CD8-positive, alpha-beta memory T cell (primary cell): Measurements from ENCODE around the gene KCNK5. TPM values are rescaled to one million over a fixed set of nuclear protein-coding genes. Genes with fewer than 3 reads are reported as not detected.
A peak's percentile ranks its signal among the peaks of the same experiment; 100 is the strongest.

Experiments
- CTCF ChIA-PET: fragments of 350-600 bp; sonication (Branson Sonifier 250); formaldehyde crosslinking; loops from one replicate; lab custom pipeline; 2021; ENCODE audit warnings: antibody characterized with exemption; lab: Charles Lee
- POLR2A ChIA-PET: fragments of 350-600 bp; sonication (Branson Sonifier 250); formaldehyde crosslinking; loops from one replicate; lab custom pipeline; 2021; ENCODE audit warnings: antibody characterized with exemption; lab: Charles Lee
- DNase-seq, 5 donors: peaks; one replicate each; pipeline versions ENCODE4 v3.0.0 to v3.0.0-alpha.2; 2020 to 2022; ENCODE audit warnings: mixed read lengths in 1 of 5
- H3K27ac ChIP-seq: one replicate; pipeline ENCODE4 v1.7.0; 2013; ENCODE audit warnings: low read depth, mild to moderate bottlenecking, low read length, moderate library complexity
- H3K27me3 ChIP-seq: 2 replicates; pipeline ENCODE4 v1.7.0; 2013; ENCODE audit warnings: low read length, mild to moderate bottlenecking; ENCODE audit not compliant: insufficient read depth, poor library complexity, severe bottlenecking
- H3K36me3 ChIP-seq: 2 replicates; pipeline ENCODE4 v1.7.0; 2013; ENCODE audit warnings: mild to moderate bottlenecking, low read length, moderate library complexity; ENCODE audit not compliant: insufficient read depth
- H3K4me1 ChIP-seq: 2 replicates; pipeline ENCODE4 v1.7.0; 2013; ENCODE audit warnings: mild to moderate bottlenecking, low read length, moderate library complexity; ENCODE audit not compliant: insufficient read depth
- H3K4me3 ChIP-seq: 2 replicates; pipeline ENCODE4 v1.7.0; 2013; ENCODE audit warnings: mild to moderate bottlenecking, low read length
- H3K9me3 ChIP-seq: 2 replicates; pipeline ENCODE4 v1.7.0; 2013; ENCODE audit warnings: mild to moderate bottlenecking, low read length
- H3K27ac Mint-ChIP-seq, 8 donors: one replicate each; pipeline ENCODE4 v1.8.0; 2020 to 2021; ENCODE audit warnings: mixed read lengths in 8 of 8, mild to moderate bottlenecking in 6 of 8, inconsistent platforms in 3 of 8, moderate library complexity in 3 of 8
- H3K27me3 Mint-ChIP-seq, 2 donors: one replicate each; pipeline ENCODE4 v1.8.0; 2020 to 2021; ENCODE audit warnings: mixed read lengths in 2 of 2, mild to moderate bottlenecking in 1 of 2, moderate library complexity in 1 of 2
- H3K36me3 Mint-ChIP-seq, 3 donors: one replicate each; pipeline ENCODE4 v1.8.0; 2020 to 2021; ENCODE audit warnings: mixed read lengths in 3 of 3, inconsistent platforms in 1 of 3, mild to moderate bottlenecking in 1 of 3
- H3K4me1 Mint-ChIP-seq, 3 donors: one replicate each; pipeline ENCODE4 v1.8.0; 2020 to 2021; ENCODE audit warnings: mixed read lengths in 3 of 3, inconsistent platforms in 1 of 3, mild to moderate bottlenecking in 1 of 3
- H3K4me3 Mint-ChIP-seq, 7 donors: one replicate each; pipeline ENCODE4 v1.8.0; 2020 to 2021; ENCODE audit warnings: mixed read lengths in 7 of 7, mild to moderate bottlenecking in 6 of 7, moderate library complexity in 4 of 7, inconsistent platforms in 2 of 7
- H3K9me3 Mint-ChIP-seq, 5 donors: one replicate each; pipeline ENCODE4 v1.8.0; 2020 to 2022; ENCODE audit warnings: mixed read lengths in 5 of 5, mild to moderate bottlenecking in 3 of 5, moderate library complexity in 2 of 5, inconsistent platforms in 1 of 5
- polyA plus RNA-seq: library from polyadenylated mRNA; unstranded; fragments of 300-500 nt; fragmentation: Illumina TruSeq; gene quantifications from one replicate; pipeline ENCODE4 v1.2.3, GENCODE V29; 2021
- total RNA-seq, 2 experiments: library from RNA; stranded (reverse); gene quantifications; one replicate each; pipeline ENCODE4 v1.2.3, GENCODE V29; 2021

Gene KCNK5
- total and polyA plus RNA-seq, 3 experiments from 2014 or later = 0.97 to 28.4 (median 27.6) TPM

GRCh38 chr6:39221115-39221514 is 8.2 kb downstream of the KCNK5 start:
- Histone ChIP-seq H3K4me1 (peaks cover 5% of the 10 kb centered on the region), H3K36me3 (no peaks in the 10 kb centered on the region), H3K4me3 (no peak overlapping the region), H3K27me3 (no peaks in the 10 kb centered on the region), H3K9me3 (no peaks in the 10 kb centered on the region), H3K27ac (peak overlapping the region; percentile 57)
- peak overlapping the region in 1 of 8 donors; percentile 31 for H3K27ac Mint-ChIP-seq
- ChIA-PET CTCF (no interaction called here), POLR2A (no interaction called here)
- H3K27me3 Mint-ChIP-seq = peaks cover 0 to 3% of the 10 kb centered on the region in 2 donors
- peaks cover 34 to 62% (median 46%) of the 10 kb centered on the region in 3 donors for H3K4me1 Mint-ChIP-seq
- peak overlapping the region in 1 of 7 donors; percentile 55 for H3K4me3 Mint-ChIP-seq
- no peak for DNase-seq
- no peaks in the 10 kb centered on the region for H3K9me3 Mint-ChIP-seq
- no peaks in the 10 kb centered on the region for H3K36me3 Mint-ChIP-seq

- H3K36me3 Mint-ChIP-seq = no peaks in the 10 kb centered on the region
- no peaks in the 10 kb centered on the region for H3K27me3 ChIP-seq
- no peaks in the 10 kb centered on the region for H3K36me3 ChIP-seq
- POLR2A ChIA-PET = interaction anchor here (0.7 kb wide), 1 partner anchor 18 kb away, joined by 4 read pairs; no protein-coding TSS in a partner anchor
- H3K9me3 ChIP-seq = no peaks in the 10 kb centered on the region
- peak overlapping the region in 4 of 8 donors; percentile 17 to 83 (median 43) for H3K27ac Mint-ChIP-seq
- CTCF ChIA-PET = interaction anchor here (1.5 to 2.6 kb wide), 2 partner anchors 10 to 84 kb away, joined by 3 to 9 read pairs; partner anchors contain the start of gene KCNK5
- H3K27ac ChIP-seq = no peak overlapping the region
- no peak for DNase-seq
- peaks cover 25 to 60% (median 40%) of the 10 kb centered on the region in 3 donors for H3K4me1 Mint-ChIP-seq
- H3K4me3 ChIP-seq = no peak overlapping the region
- peak overlapping the region in 1 of 7 donors; percentile 21 for H3K4me3 Mint-ChIP-seq
- H3K27me3 Mint-ChIP-seq = peaks cover 0 to 3% of the 10 kb centered on the region in 2 donors
- H3K4me1 ChIP-seq = peaks cover 4% of the 10 kb centered on the region
- H3K9me3 Mint-ChIP-seq = no peaks in the 10 kb centered on the region
Observed at GRCh38 chr6:39218868-39219567, 10.3 kb downstream of the KCNK5 start.

GRCh38 chr6:39217177-39217864 is 12.0 kb downstream of the KCNK5 start:
- no peaks in the 10 kb centered on the region for H3K36me3 Mint-ChIP-seq
- DNase-seq = no peak
- CTCF ChIA-PET = interaction anchor here (1.1 to 2.6 kb wide), 3 partner anchors 12 to 85 kb away, joined by 3 to 10 read pairs (median 9); partner anchors contain the start of gene KCNK5
- Histone ChIP-seq H3K4me1 (peaks cover 4% of the 10 kb centered on the region), H3K4me3 (no peak overlapping the region), H3K27ac (no peak overlapping the region), H3K36me3 (no peaks in the 10 kb centered on the region), H3K27me3 (no peaks in the 10 kb centered on the region), H3K9me3 (no peaks in the 10 kb centered on the region)
- peak overlapping the region in 1 of 8 donors; percentile 42 for H3K27ac Mint-ChIP-seq
- POLR2A ChIA-PET = no interaction called here
- peaks cover 18 to 45% (median 27%) of the 10 kb centered on the region in 3 donors for H3K4me1 Mint-ChIP-seq
- H3K27me3 Mint-ChIP-seq = peaks cover 0 to 2% of the 10 kb centered on the region in 2 donors
- H3K4me3 Mint-ChIP-seq = peak overlapping the region in 1 of 7 donors; percentile 36
- H3K9me3 Mint-ChIP-seq = no peaks in the 10 kb centered on the region

- Histone ChIP-seq H3K4me1 (peaks cover 4% of the 10 kb centered on the region), H3K36me3 (no peaks in the 10 kb centered on the region), H3K27me3 (no peaks in the 10 kb centered on the region), H3K4me3 (no peak overlapping the region), H3K9me3 (no peaks in the 10 kb centered on the region), H3K27ac (no peak overlapping the region)
- Mint-ChIP-seq H3K27ac (peak overlapping the region in 2 of 8 donors; percentile 10 to 23), H3K4me3 (no peak overlapping the region), H3K36me3 (no peaks in the 10 kb centered on the region), H3K4me1 (peaks cover 15 to 41% (median 20%) of the 10 kb centered on the region in 3 donors), H3K9me3 (no peaks in the 10 kb centered on the region), H3K27me3 (peaks cover 0 to 2% of the 10 kb centered on the region in 2 donors)
- no peak for DNase-seq
- ChIA-PET POLR2A (no interaction called here), CTCF (interaction anchor here (0.7 to 1.8 kb wide), 4 partner anchors 11 to 87 kb away, joined by 3 to 10 read pairs (median 3); no protein-coding TSS in a partner anchor)
Observed at GRCh38 chr6:39215640-39216158, 13.6 kb downstream of the KCNK5 start.

GRCh38 chr6:39214846-39215639 is 14.2 kb downstream of the KCNK5 start:
- H3K36me3 ChIP-seq = no peaks in the 10 kb centered on the region
- no peak overlapping the region for H3K4me3 ChIP-seq
- DNase-seq = no peak
- H3K27me3 ChIP-seq = no peaks in the 10 kb centered on the region
- ChIA-PET POLR2A (no interaction called here), CTCF (interaction anchor here (1.3 to 1.5 kb wide), 3 partner anchors 10 to 14 kb away, joined by 3 read pairs; no protein-coding TSS in a partner anchor)
- H3K9me3 ChIP-seq = no peaks in the 10 kb centered on the region
- Mint-ChIP-seq H3K27me3 (peaks cover 0 to under 1% of the 10 kb centered on the region in 2 donors), H3K36me3 (no peaks in the 10 kb centered on the region), H3K4me3 (peak overlapping the region in 1 of 7 donors; percentile 39), H3K4me1 (peaks cover 13 to 40% (median 20%) of the 10 kb centered on the region in 3 donors), H3K27ac (peak overlapping the region in 2 of 8 donors; percentile 10 to 23), H3K9me3 (no peaks in the 10 kb centered on the region)
- no peak overlapping the region for H3K27ac ChIP-seq
- peaks cover 4% of the 10 kb centered on the region for H3K4me1 ChIP-seq

- H3K27ac Mint-ChIP-seq = peak overlapping the region in 2 of 8 donors; percentile 36 to 92
- H3K4me1 Mint-ChIP-seq = peaks cover 16 to 40% (median 19%) of the 10 kb centered on the region in 3 donors
Observed at GRCh38 chr6:39214120-39214813, 15.0 kb downstream of the KCNK5 start.

More at GRCh38 chr6:39214120-39214813, 15.0 kb downstream of the KCNK5 start:
- no peaks in the 10 kb centered on the region for H3K9me3 Mint-ChIP-seq
- Histone ChIP-seq H3K36me3 (no peaks in the 10 kb centered on the region), H3K27me3 (no peaks in the 10 kb centered on the region), H3K9me3 (no peaks in the 10 kb centered on the region), H3K4me3 (no peak overlapping the region), H3K27ac (no peak overlapping the region), H3K4me1 (peaks cover 4% of the 10 kb centered on the region)
- no peaks in the 10 kb centered on the region for H3K36me3 Mint-ChIP-seq
- DNase-seq = no peak
- POLR2A ChIA-PET = no interaction called here
- no peak overlapping the region for H3K4me3 Mint-ChIP-seq
- CTCF ChIA-PET = interaction anchor here (1.3 to 1.5 kb wide), 3 partner anchors 9 to 15 kb away, joined by 3 read pairs; no protein-coding TSS in a partner anchor
- H3K27me3 Mint-ChIP-seq = no peaks in the 10 kb centered on the region
